Measurements from ENCODE around the gene SLC25A18. TPM values are rescaled to one million over a fixed set of nuclear protein-coding genes. Genes with fewer than 3 reads are reported as not detected.
A peak's percentile ranks its signal among the peaks of the same experiment; 100 is the strongest.

The SLC25A18 gene
- total and polyA plus RNA-seq, 8 donors: 0.70 to 3.1 (median 1.8) TPM; not detected in 1

GRCh38 chr22:17588606-17589005, 25.3 kb downstream of the SLC25A18 start:
- TF ChIP-seq CTCF (IDR thresholded peaks at IDR 0.05): no peak
- no peak for TF ChIP-seq EP300 (IDR thresholded peaks at IDR 0.05)
- no peak for TF ChIP-seq POLR2AphosphoS5 (IDR thresholded peaks at IDR 0.05)
- TF ChIP-seq POLR2A (IDR thresholded peaks at IDR 0.05): no peak
- no peak for DNase-seq
- intact Hi-C loops (cut with DNase I; ENCODE audit: low total_unique reads): no loop called here

GRCh38 chr22:17589810-17590375, 26.6 kb downstream of the SLC25A18 start:
- no peaks in the 10 kb centered on the region for H3K9me3 ChIP-seq
- no peak overlapping the region for H3K4me3 ChIP-seq
- no peaks in the 10 kb centered on the region for H3K27me3 ChIP-seq
- intact Hi-C loops (cut with DNase I; ENCODE audit: low total_unique reads): no loop called here
- H3K27ac ChIP-seq: peak overlapping the region in 1 of 5 donors; percentile 24
- H3K36me3 ChIP-seq: peaks cover 43 to 66% (median 56%) of the 10 kb centered on the region in 4 donors
- H3K4me1 ChIP-seq: no peaks in the 10 kb centered on the region
- DNase-seq: no peak
- TF ChIP-seq POLR2AphosphoS5 (IDR thresholded peaks at IDR 0.05) (no peak), EP300 (IDR thresholded peaks at IDR 0.05) (no peak), CTCF (IDR thresholded peaks at IDR 0.05) (no peak), POLR2A (IDR thresholded peaks at IDR 0.05) (no peak)
- 90 to 96% (median 95%) methylated on average over 8 to 10 of the region's 10 CpGs for whole genome bisulfite sequencing, 5 donors

More at GRCh38 chr22:17588606-17589005, 25.3 kb downstream of the SLC25A18 start:
- Histone ChIP-seq H3K27ac (no peak overlapping the region), H3K4me1 (no peaks in the 10 kb centered on the region), H3K9me3 (no peaks in the 10 kb centered on the region), H3K36me3 (peaks cover 30 to 53% (median 43%) of the 10 kb centered on the region in 4 donors), H3K27me3 (no peaks in the 10 kb centered on the region), H3K4me3 (no peak overlapping the region)
- WGBS, 5 donors: 88 to 96% (median 93%) methylated on average over 11 of the region's 11 CpGs

GRCh38 chr22:17590586-17590985, 27.3 kb downstream of the SLC25A18 start:
- Histone ChIP-seq H3K9me3 (no peaks in the 10 kb centered on the region), H3K36me3 (peaks cover 49 to 72% (median 63%) of the 10 kb centered on the region in 4 donors), H3K4me3 (no peak overlapping the region), H3K4me1 (no peaks in the 10 kb centered on the region), H3K27ac (peak overlapping the region in 1 of 5 donors; percentile 24), H3K27me3 (no peaks in the 10 kb centered on the region)
- TF ChIP-seq CTCF (IDR thresholded peaks at IDR 0.05) (no peak), POLR2AphosphoS5 (IDR thresholded peaks at IDR 0.05) (no peak), POLR2A (IDR thresholded peaks at IDR 0.05) (no peak), EP300 (IDR thresholded peaks at IDR 0.05) (no peak)
- no peak for DNase-seq
- WGBS, 5 donors: 84 to 92% (median 91%) methylated on average over 5 of the region's 5 CpGs
- intact Hi-C loops (cut with DNase I; ENCODE audit: low total_unique reads): no loop called here

GRCh38 chr22:17592201-17592600, 28.9 kb downstream of the SLC25A18 start:
- WGBS, 5 donors: 83 to 90% (median 87%) methylated on average over 5 of the region's 5 CpGs
- DNase-seq: no peak
- TF ChIP-seq EP300 (IDR thresholded peaks at IDR 0.05): no peak
- no peak for TF ChIP-seq POLR2A (IDR thresholded peaks at IDR 0.05)
- Histone ChIP-seq H3K9me3 (no peaks in the 10 kb centered on the region), H3K36me3 (peaks cover 65 to 89% (median 79%) of the 10 kb centered on the region in 4 donors), H3K27ac (no peak overlapping the region), H3K4me1 (no peaks in the 10 kb centered on the region), H3K4me3 (no peak overlapping the region), H3K27me3 (no peaks in the 10 kb centered on the region)
- intact Hi-C loops (cut with DNase I; ENCODE audit: low total_unique reads): no loop called here

- Histone ChIP-seq H3K36me3 (peaks cover 97 to 100% (median 98%) of the 10 kb centered on the region in 4 donors), H3K27me3 (no peaks in the 10 kb centered on the region), H3K27ac (no peak overlapping the region), H3K9me3 (no peaks in the 10 kb centered on the region), H3K4me1 (no peaks in the 10 kb centered on the region), H3K4me3 (no peak overlapping the region)
- DNase-seq: no peak
- intact Hi-C loops (cut with DNase I; ENCODE audit: low total_unique reads): no loop called here
- WGBS, 5 donors: 93 to 100% (median 97%) methylated on average over 4 to 6 of the region's 6 CpGs
- TF ChIP-seq POLR2A (IDR thresholded peaks at IDR 0.05): no peak
Measured at GRCh38 chr22:17596226-17596625, 32.9 kb downstream of the SLC25A18 start.

Measured in stomach (tissue), 9 donors.